Renal pelvis (tissue), 12 donors: ENCODE results near the gene SCGB3A1. TPM values are rescaled to one million over a fixed set of nuclear protein-coding genes. Genes with fewer than 3 reads are reported as not detected.

ENCODE experiments used
- DNase-seq: peaks from one replicate; pipeline ENCODE4 v3.0.0-alpha.2; 2013
- long read RNA-seq, 16 experiments: transcript quantifications; one replicate each; lab custom pipeline, GENCODE V29; 2026
- polyA plus RNA-seq, 3 donors: library from polyadenylated mRNA; unstranded; fragments of 120-200 nt; gene quantifications; one replicate each; pipeline ENCODE4 v1.2.1, GENCODE V29; 2013; ENCODE audit not compliant: insufficient read length in 3 of 3

The SCGB3A1 gene, protein sequence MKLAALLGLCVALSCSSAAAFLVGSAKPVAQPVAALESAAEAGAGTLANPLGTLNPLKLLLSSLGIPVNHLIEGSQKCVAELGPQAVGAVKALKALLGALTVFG
- 1 to 10 TPM; 1.2 to 2.4 (median 2.1) TPM for polyA plus RNA-seq
- long read RNA-seq, donor 1, partial matches to known transcripts = 0 of 1 reads
- long read RNA-seq, donor 1, other reads (novel, unspliced or antisense) = 0 of 1 reads
- long read RNA-seq, donor 2, partial matches to known transcripts = 0 of 2 reads
- long read RNA-seq, donor 2, other reads (novel, unspliced or antisense) = 0 of 2 reads
- long read RNA-seq, donor 3, partial matches to known transcripts = 0 of 4 reads
- long read RNA-seq, donor 3, other reads (novel, unspliced or antisense) = 0 of 4 reads
- long read RNA-seq, donor 4 = 0 reads
- long read RNA-seq, donor 5, partial matches to known transcripts = 0 of 1 reads
- long read RNA-seq, donor 5, other reads (novel, unspliced or antisense) = 0 of 1 reads
- long read RNA-seq, donor 6, partial matches to known transcripts = 0 of 3 reads
- long read RNA-seq, donor 6, other reads (novel, unspliced or antisense) = 0 of 3 reads
- long read RNA-seq, donor 7, partial matches to known transcripts = 0 of 4 reads
- long read RNA-seq, donor 7, other reads (novel, unspliced or antisense) = 0 of 4 reads
- long read RNA-seq, donor 8, partial matches to known transcripts = 0 of 2 reads
- long read RNA-seq, donor 8, other reads (novel, unspliced or antisense) = 0 of 2 reads
- long read RNA-seq, donor 9, partial matches to known transcripts = 0 of 2 reads
- long read RNA-seq, donor 9, other reads (novel, unspliced or antisense) = 0 of 2 reads
- long read RNA-seq, donor 10, partial matches to known transcripts = 0 of 2 reads
- long read RNA-seq, donor 10, other reads (novel, unspliced or antisense) = 0 of 2 reads
- long read RNA-seq, donor 11 = 0 reads
- long read RNA-seq, donor 12, partial matches to known transcripts = 0 of 1 reads
- long read RNA-seq, donor 12, other reads (novel, unspliced or antisense) = 0 of 1 reads
- long read RNA-seq, donor 13, partial matches to known transcripts = 0 of 2 reads
- long read RNA-seq, donor 13, other reads (novel, unspliced or antisense) = 0 of 2 reads
- long read RNA-seq, donor 14, partial matches to known transcripts = 0 of 3 reads
- long read RNA-seq, donor 14, other reads (novel, unspliced or antisense) = 0 of 3 reads
- long read RNA-seq, donor 15, partial matches to known transcripts = 0 of 1 reads
- long read RNA-seq, donor 15, other reads (novel, unspliced or antisense) = 0 of 1 reads
- long read RNA-seq, donor 16, partial matches to known transcripts = 0 of 2 reads
- long read RNA-seq, donor 16, other reads (novel, unspliced or antisense) = 0 of 2 reads

DNA sequence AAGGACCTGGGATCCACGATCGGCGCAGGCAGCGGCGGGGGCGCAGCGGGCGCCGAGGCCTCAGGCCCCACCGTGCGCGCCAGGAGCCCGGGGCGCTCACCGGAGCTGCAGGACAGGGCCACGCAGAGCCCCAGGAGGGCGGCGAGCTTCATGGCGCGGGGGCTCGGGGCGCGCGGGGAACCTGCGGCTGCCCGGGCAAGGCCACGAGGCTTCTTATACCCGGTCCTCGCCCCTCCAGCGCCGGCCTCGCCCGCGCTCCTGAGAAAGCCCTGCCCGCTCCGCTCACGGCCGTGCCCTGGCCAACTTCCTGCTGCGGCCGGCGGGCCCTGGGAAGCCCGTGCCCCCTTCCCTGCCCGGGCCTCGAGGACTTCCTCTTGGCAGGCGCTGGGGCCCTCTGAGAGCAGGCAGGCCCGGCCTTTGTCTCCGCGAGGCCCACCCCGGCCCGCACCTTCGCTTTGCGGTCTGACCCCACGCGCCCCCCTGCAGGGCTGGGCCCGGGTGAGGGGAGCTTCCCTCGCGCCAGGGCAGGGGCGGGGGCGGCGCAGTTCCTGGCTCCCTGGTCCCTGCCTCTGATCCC is at the start of gene SCGB3A1:
Gene SCGB3A1 (minus strand): TSS at position 189 of the 577 bp plus-strand sequence. CDS start 37 bp downstream, at position 152.
- DNase-seq = no peak

DNA sequence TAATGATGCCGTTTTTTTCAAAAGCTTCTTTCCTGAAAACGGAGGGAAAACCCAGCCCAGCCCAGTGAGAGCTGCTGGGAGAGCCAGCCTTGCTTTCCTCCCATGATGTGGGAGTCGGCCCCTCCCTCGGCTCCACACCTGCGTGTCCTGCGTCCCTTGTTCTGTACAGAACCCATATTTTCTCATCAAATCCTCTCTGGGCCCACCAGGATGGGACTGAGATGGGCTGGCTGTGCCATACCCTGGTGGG is 49.2 kb upstream of the SCGB3A1 start:
- DNase-seq = no peak

DNA sequence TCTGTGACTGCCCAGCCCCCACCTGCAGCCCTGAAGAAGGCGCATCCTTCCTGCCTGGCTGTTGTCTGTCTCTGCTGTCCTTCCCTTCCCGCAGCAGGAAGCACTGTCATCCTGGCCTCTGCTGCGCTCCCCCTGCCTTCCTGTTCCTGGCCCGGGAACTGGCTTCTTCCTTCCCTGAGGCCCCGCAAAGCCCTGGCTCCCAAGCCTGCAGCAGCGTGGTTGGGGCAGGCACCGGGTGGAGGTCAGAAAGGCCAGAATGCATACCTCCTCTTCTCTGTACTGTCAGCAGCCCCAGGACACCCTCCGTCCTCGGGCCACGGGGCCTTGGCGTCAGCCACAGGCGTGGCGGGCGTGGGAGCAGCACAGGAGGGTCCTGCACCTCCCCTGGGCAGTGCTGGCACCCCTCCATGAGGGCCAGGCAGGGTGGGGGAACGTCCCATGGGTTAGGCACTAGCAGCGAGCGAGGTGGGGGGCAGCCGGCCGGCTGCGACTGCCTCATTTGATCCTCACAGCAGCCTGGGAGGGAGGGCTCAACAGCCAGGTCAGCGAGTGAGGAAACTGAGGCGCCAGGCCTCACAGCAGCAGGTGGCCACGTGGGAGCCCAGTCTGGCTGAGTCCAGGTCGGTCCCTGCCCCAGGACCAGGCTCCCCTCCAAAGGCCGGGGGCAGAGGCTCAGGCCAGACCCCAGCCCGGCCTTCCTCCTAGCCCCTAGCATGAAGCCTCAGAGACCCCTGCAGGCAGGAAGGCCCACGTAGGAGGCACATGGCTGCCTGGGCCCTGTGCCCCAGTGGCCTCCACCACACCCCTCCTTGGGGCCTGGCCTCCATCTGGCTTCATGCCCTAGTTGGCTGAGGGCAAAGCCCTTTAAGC is 48.7 kb upstream of the SCGB3A1 start:
- no peak for DNase-seq

DNA sequence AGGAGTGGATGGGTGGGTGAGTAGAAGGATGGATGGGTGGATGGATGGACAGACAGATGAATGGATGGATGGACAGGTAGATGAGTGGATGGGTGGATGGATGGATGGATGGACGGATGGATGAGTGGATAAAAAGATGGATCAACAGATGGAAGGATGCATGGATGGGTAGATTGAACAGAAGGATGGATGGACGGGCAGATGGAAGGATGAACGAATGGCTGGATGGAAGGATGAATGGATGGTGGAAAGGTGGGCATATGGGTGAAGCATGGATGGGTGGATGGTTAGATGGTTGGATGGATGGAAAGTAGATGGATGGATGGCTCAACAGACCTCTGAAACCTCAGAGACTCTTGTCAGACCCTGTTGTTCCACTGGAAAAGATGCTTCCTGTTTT is 48.0 kb upstream of the SCGB3A1 start:
- no peak for DNase-seq

DNA sequence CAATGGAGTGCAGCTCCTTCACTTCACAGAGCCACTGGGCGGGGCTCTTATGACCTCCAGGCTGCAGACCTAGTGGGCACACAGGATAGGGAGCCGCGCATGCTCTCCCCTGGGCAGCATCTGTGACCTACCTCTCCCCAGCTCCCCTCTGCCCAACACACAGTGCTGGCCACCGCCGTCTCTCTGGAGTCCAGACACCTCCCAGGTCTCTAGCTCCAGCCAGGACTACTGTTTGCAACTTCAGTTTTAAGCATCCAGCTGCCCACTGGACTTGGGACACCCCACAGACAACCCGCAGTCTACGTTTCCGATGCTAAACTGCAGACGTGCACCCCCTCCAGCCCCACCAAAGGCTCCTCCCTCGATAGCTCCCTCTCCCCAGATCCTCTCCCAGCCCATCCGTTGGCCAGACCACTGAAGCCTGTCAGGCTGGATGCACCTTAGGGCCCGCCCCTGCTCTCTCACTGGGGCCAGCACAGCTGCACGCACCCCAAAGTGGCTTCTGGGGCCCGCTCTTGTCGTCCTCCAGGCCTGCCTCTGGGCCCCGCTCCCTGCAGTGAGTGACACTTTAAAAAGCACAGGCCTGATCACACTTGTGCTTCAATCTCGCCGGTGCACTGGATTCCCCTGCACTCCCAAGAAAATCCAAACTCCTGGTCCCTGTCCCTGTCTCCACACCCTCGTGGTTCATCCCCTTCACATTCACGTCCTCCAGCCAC is 46.8 kb upstream of the SCGB3A1 start:
- DNase-seq = no peak

DNA sequence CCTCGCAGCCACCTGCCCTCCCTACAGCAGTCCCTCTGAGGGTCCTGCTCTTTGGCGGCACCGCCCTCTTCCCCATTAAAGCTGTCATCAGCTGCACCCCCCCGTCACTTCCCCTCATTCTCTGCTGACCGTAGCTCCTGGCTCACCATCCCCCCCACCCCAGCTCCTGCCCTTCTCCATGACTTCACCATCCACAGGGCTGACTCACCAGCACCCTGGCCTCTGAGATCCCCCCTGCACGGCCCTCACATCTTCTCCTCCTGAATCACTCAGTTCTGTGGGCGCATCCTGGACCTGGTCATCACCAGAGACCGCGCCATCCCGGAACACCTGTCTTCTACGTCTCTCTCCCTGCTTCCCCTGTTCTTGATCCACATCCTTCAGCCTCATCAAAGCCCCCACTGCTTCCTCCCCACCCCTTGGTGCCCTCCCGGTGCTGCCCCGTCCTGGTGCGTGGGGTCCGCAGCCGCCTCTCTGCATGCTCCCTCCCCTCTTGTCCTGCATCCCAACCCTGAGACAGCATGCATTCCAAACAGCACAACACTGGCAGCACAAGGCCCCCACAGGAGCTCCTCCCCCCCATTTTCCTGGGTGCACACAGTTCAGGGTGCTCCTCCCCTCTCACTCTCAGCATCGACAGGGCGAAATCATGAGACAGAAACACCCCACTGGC is 45.2 kb upstream of the SCGB3A1 start:
- no peak for DNase-seq

DNA sequence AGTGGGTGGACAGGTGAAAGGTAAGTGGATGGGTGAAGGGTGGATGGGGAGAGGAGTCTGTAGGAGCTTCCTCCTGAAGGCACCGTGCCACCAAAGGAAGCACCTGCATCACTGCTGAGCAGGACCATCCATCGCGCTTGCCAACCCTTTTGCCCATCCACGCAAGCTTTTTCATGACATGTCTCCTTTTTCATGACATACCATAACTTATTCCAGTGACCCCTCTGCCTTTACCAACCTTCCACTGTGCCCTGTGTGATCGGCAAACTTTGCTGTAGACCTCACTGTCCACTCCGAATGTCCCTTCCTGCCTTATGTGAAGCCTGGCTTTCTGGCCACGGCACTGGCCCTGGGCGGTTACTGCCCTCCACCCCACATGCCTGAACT is 44.7 kb upstream of the SCGB3A1 start:
- no peak for DNase-seq

DNA sequence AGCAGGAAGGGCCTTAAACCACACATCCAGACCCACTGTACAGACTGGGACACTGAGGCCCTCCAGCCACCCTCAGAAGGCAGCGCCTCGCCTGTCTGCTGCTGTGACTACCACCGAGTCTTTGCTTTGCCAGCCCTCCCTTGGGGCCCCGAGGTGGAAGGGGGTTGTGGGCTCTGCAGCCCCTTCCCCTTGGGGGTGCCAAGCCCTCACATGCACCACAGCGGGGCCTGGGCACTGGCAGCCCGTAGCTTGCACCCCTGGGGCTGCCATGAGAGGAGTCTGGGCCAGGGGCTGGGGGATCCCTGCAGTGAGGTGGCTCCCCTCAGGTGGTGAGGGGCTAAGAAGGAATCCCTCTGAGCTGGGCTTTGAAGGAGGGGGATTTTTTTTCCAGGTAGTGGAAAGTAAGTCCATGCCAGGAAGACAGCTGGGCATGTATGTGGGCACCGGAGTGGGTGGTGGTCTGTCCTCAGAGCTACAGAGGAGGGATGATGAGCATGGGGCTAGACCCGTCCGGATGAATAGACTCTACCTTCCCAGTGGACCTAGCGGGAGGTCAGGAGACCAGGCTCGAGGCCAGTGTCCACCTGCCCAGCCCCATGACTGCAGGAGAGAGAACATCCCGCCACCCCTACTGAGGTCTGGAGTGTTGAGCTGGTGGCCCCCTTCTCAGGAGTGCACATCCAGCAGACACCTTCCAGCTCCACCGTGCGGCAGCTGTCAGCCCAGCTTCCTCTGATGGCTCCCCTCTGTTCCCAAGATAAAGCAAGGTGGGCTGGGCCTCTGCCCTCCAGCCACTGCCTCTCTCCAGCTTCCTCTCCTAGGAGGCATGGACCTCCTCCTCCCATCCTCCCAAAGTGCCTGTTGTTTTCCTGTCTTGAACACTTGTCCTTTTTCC is 42.2 kb upstream of the SCGB3A1 start:
- DNase-seq = no peak

DNA sequence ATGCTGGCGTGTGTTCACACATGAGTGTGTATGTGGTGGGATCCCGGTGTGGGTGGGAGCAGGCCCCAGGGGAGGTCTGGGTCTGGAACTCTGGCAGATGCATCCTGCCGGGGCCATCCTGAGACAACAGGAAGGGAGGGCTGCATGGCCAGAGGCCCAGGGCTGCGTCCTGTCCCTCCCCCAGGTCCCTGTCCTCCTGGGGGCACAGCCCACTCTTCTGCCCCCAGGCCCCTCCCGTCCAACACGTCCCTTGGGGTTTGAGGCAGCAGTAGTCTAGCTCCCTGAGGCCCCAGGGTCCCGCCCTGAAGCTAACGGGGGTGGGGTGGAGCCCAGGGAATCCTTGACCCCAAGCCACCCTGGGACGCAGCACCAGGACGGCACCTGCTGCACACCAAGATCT is 41.5 kb upstream of the SCGB3A1 start:
- no peak for DNase-seq

DNA sequence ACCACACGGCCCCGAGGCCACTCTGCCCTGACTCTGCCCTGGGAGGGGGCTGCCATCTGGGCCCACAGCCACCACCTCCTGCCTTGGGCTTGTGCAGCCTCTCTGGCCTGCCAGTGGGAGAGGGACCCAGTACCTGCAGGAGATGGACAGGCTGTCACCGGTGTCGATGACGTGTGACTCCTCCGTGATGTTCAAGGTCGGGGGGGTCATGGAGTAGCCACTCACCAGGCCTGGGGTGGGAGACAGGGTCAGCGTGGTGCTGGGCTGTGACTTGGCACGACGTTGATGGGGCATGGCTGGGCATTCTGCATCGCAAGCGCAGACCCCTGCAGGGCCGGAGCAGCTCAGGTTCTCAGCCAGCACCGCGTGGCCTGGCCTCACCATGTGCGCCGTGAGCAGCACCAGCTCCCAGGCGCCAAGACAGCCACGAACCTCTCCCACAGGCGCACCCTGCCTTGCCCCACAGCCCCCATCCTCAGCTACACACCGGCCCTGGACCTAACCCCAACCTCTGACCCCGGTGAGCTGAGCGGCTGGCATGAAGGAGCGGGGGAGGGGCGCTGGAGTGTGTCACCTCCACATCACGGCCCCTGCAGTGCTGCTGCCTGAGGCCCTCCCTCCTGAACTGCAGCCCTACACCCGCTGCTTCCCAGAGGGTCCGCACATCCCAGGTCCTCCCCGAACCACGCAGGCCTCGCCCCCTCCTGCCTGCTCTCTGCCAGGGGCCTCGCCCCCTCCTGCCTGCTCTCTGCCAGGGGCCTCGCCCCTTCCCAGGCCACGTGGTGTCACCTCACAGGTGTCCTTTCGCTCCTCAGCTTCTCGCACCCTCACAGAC is 40.5 kb upstream of the SCGB3A1 start:
- no peak for DNase-seq

DNA sequence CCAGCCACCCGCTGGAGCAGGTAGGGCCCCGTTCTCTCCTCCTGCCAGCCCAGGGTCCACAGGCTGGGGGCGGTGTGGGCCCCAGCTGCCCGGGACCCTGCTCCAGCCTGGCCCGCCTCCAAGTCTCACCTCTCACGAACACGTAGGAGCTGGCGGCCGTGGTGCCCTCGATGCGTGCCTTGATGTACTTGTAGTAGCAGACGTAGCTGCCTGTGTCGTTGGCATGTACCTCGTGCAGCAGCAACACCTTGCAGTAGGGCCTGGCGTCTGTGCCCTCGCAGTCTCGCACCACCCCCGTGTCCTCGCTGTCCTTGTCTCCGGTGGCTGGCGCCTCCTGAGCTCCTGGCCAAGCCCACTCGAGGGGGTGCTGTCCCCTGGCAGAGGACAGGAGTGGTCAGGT is 39.1 kb upstream of the SCGB3A1 start:
- DNase-seq = no peak

DNA sequence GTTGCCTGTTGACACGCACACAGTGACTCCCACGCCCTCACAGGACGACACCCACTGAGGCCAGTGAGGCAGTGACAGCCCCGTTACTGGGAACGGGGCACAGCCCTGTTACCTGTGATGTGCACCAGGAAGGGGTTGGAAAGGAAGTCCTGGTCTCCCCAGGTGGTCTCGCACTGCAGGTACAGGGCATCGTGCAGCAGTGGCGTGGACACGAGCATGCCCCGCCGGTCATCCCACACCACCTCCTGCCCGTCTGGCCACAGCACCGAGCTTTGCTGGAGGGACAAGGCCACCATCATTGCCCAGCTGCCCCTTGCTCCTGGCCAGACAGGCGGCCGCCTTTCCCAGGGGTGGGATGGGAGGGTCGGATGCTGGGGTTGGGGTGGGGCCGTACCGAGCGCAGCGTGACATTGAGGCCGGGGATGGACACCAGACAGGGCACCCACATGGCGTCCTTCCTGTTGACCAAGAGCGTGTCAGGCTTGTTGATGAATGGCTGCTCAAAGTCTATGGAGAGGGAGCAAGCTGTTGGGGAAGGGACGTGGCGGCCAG is 38.6 kb upstream of the SCGB3A1 start:
- DNase-seq = no peak

DNA sequence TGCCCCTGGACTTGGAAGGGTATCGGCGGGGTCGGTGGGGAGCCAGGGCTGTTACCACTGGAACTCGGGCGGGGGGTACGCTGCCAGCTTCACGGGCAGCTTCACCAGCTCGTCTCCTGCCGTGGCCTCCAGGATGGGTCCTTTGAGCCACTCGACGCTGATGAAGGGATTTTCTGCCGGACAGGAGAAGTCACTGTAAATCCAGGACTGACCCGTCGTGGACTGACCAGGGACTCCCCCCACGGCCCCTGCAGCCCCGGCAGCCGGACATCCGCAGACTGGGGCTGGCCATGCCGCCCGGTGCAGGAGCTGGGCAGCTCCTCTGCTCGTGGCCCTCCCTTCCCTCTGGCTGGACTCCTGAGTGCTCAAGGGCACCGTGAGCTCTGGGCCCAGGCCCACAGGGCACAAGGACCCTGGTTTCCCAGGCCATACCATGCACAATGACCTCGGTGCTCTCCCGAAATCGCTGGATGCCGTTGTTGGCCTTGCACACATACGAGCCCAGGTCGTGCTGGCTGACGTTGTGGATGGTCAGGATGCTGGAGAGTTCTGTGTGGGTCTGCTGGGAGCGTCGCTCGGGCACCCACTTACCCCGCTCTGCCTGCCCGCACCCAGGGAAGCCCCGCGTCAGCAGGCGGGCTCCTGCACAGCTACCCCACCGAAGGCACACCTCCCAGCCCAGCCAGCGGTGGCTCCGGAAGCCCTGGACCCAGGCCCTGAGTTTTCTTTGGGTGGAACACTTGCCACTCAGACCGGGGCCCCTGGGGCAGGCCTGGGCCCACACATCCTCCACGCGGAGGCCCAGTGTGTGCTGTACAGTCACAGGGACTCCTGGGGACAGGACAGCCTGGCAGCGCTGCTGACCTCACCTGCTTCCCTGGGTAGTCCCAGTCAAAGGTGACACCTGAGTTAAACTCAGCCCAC is 37.8 kb upstream of the SCGB3A1 start:
- DNase-seq = no peak

DNA sequence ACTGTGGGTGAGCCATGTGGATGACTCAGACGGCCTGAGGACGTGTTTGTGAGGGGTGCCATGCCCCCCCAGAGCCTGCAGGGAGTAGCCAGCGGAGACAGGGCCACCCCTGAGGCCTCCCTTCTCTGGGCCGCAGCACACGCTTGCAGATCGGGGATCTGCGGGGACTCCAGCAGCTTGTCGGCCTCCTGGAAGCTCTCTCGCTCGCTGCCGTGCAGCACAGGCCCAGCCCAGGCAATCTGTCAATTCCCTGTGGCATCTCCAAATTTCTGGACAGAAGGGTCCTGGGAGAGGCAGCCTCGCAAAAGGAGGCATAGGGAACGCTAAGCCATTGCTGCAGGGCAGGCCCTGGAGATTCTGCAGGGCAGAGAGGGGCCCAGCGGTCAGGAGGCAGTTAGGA is 36.9 kb upstream of the SCGB3A1 start:
- DNase-seq = no peak

DNA sequence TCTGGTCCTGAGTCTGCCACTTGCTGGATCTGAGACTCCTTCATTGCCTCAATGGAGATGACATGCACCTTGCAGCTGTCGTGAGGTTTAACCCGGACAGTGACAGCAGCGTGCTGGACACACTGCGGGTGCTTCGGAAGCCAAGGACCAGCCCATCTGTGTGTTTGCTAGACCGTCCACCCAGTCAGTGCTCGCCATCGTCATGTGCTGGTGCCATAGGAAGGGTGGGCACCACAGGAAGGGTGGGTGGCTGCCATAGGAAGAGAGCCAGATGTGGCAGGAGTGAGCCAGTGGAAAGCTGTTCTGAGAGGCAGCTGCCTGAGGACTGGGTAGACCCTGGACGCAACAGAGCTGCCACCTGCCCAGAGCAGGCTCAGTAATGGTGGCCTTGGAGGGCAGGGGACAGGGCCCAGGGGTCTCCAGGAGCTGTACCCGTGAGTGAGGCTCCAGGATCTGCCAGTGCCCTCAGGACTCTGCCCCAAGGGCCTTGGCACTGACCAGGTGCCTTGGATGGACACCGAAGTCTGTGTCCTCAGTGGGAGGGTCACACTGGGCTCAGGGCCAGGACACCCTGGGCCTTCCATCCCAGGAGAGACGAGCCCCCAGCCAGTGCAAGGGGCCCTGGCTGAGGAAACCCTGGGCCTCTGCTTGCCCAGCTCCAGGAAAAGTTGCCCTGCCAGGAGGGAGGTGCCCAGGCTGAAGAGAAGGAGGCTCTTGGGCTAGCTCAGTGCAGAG is 36.3 kb upstream of the SCGB3A1 start:
- DNase-seq = no peak
